Neural crest cell (in vitro differentiated cells): Measurements from ENCODE around the gene SLC31A2. TPM values are rescaled to one million over a fixed set of nuclear protein-coding genes. Genes with fewer than 3 reads are reported as not detected.

Source experiments
- DNase-seq: peaks from one replicate; pipeline ENCODE4 v3.0.0; 2021; ENCODE audit warnings: low read depth, mixed read lengths, low spot score
- H3K27ac Mint-ChIP-seq: one replicate; pipeline ENCODE4 v1.8.0; 2021; ENCODE audit warnings: mild to moderate bottlenecking, mixed read lengths; ENCODE audit not compliant: unreplicated experiment
- H3K27me3 Mint-ChIP-seq: 2 replicates; pipeline ENCODE4 v1.8.0; 2021; ENCODE audit warnings: low read depth, mild to moderate bottlenecking, mixed read lengths
- H3K36me3 Mint-ChIP-seq: 2 replicates; pipeline ENCODE4 v1.8.0; 2021; ENCODE audit warnings: low read depth, mild to moderate bottlenecking, mixed read lengths
- H3K4me1 Mint-ChIP-seq: 2 replicates; pipeline ENCODE4 v1.8.0; 2021; ENCODE audit warnings: mixed read lengths
- H3K4me3 Mint-ChIP-seq: one replicate; pipeline ENCODE4 v1.8.0; 2021; ENCODE audit warnings: mild to moderate bottlenecking, mixed read lengths
- H3K9me3 Mint-ChIP-seq: 2 replicates; pipeline ENCODE4 v1.8.0; 2021; ENCODE audit warnings: mixed read lengths
- total RNA-seq: library from RNA; stranded (reverse); gene quantifications from 2 replicates; pipeline ENCODE4 v1.2.1, GENCODE V29; 2021
- TF ChIP-seq, protein P1 (sequence below): fragments of 200-600 bp; sonication (generic); conservative IDR thresholded peaks from 2 replicates; pipeline ENCODE4 v1.5.0; 2021; ENCODE audit warnings: antibody characterized with exemption, mild to moderate bottlenecking

The SLC31A2 gene
- total RNA-seq, 1 donor from 2014 or later: 3.6 TPM

- TF ChIP-seq, protein P1, sequence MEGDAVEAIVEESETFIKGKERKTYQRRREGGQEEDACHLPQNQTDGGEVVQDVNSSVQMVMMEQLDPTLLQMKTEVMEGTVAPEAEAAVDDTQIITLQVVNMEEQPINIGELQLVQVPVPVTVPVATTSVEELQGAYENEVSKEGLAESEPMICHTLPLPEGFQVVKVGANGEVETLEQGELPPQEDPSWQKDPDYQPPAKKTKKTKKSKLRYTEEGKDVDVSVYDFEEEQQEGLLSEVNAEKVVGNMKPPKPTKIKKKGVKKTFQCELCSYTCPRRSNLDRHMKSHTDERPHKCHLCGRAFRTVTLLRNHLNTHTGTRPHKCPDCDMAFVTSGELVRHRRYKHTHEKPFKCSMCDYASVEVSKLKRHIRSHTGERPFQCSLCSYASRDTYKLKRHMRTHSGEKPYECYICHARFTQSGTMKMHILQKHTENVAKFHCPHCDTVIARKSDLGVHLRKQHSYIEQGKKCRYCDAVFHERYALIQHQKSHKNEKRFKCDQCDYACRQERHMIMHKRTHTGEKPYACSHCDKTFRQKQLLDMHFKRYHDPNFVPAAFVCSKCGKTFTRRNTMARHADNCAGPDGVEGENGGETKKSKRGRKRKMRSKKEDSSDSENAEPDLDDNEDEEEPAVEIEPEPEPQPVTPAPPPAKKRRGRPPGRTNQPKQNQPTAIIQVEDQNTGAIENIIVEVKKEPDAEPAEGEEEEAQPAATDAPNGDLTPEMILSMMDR: no peak
- no peak for DNase-seq
- Mint-ChIP-seq H3K4me1 (no peaks in the 10 kb centered on the region), H3K9me3 (no peaks in the 10 kb centered on the region), H3K4me3 (no peak overlapping the region), H3K27me3 (no peaks in the 10 kb centered on the region), H3K27ac (no peak overlapping the region), H3K36me3 (peaks cover 7% of the 10 kb centered on the region)
Measured at GRCh38 chr9:113183956-113184488, 33.2 kb downstream of the SLC31A2 start.

DNA sequence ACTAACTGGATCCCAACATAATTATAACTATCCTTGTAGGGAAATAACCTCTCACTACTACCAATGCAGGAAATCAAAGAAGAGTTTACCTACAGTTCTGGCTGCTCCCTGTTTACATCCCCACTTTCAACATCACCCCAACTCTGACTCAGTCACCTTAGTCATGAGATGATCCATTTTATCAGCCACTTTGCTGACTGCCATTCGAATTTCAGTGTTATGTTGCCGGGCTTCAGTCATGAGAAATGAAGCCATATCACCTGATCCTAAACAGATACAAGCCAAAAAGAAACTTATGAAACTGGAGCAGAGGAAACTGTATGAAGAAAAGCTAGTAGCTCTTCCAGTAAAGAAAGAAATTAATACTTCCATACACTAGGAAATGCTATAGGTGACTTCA, 33.7 kb downstream of the SLC31A2 start:
- Mint-ChIP-seq H3K36me3 (peaks cover 7% of the 10 kb centered on the region), H3K9me3 (no peaks in the 10 kb centered on the region), H3K4me3 (no peak overlapping the region), H3K4me1 (no peaks in the 10 kb centered on the region), H3K27me3 (no peaks in the 10 kb centered on the region), H3K27ac (no peak overlapping the region)
- DNase-seq: no peak
- TF ChIP-seq, protein P1: no peak

- no peaks in the 10 kb centered on the region for H3K27me3 Mint-ChIP-seq
- peaks cover 7% of the 10 kb centered on the region for H3K36me3 Mint-ChIP-seq
- H3K27ac Mint-ChIP-seq: no peak overlapping the region
- H3K4me1 Mint-ChIP-seq: no peaks in the 10 kb centered on the region
- no peaks in the 10 kb centered on the region for H3K9me3 Mint-ChIP-seq
- H3K4me3 Mint-ChIP-seq: no peak overlapping the region
- DNase-seq: no peak
- TF ChIP-seq, protein P1: no peak
Measured at GRCh38 chr9:113185271-113185670, 34.5 kb downstream of the SLC31A2 start.

GRCh38 chr9:113186137-113186755, 35.4 kb downstream of the SLC31A2 start:
- DNase-seq: no peak
- H3K27ac Mint-ChIP-seq: no peak overlapping the region
- H3K36me3 Mint-ChIP-seq: peaks cover 7% of the 10 kb centered on the region
- H3K4me1 Mint-ChIP-seq: no peaks in the 10 kb centered on the region
- H3K27me3 Mint-ChIP-seq: no peaks in the 10 kb centered on the region
- H3K4me3 Mint-ChIP-seq: no peak overlapping the region
- TF ChIP-seq, protein P1: no peak
- no peaks in the 10 kb centered on the region for H3K9me3 Mint-ChIP-seq

DNA sequence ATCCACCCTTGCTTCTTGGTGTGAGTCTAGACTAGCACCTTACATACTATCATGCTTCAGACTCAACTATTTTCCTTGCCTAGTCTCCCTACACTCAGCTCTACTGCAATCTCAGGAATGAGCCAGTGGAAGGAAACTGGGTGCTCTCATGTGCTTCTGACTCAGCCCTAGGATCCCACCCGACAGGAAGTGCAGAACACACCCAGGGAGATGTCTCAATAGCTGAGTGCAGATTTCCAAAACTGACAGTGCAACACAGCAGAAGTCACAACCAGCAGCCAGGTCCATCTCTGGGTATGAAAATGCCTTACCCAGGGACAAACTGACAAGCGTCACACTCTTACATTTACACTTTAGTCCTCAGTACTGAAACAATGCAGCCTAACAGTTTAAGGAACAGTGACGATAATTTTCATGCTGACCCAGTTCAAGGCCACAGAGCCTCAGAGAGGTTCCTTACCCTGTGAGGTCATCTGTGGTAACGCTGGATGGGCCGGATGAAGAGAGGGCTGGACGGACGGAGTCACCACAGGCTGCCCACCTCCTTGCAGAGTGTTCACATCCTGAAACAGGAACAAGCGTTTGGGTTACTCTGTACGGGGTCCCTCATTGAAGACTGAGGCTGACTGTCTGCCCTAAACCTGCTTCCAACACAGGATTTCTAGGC, 37.3 kb downstream of the SLC31A2 start:
- Mint-ChIP-seq H3K27me3 (no peaks in the 10 kb centered on the region), H3K36me3 (peaks cover 3% of the 10 kb centered on the region), H3K9me3 (no peaks in the 10 kb centered on the region), H3K4me1 (no peaks in the 10 kb centered on the region), H3K4me3 (no peak overlapping the region), H3K27ac (no peak overlapping the region)
- DNase-seq: no peak
- TF ChIP-seq, protein P1: no peak
